Measurements from ENCODE around the gene ABTB2. TPM values are rescaled to one million over a fixed set of nuclear protein-coding genes. Genes with fewer than 3 reads are reported as not detected.

Gene ABTB2
- total and polyA plus RNA-seq, 9 of the 15 experiments (the other 6 are each of a cell fraction or from before 2014, with no cell fraction given), result 0.03 to 0.18 (median 0.12) TPM; not detected in 2

GRCh38 chr11:34162493-34162820 lies 195.4 kb downstream of the ABTB2 start:
- WGBS (ENCODE audit: insufficient coverage, low coverage, missing lambda C conversion rate), result 46% methylated on average over 16 of the region's 17 CpGs
- BruUV-seq (replicated peaks), result no TSS peak
- no peak overlapping the region for H3K4me2 ChIP-seq (ENCODE audit: insufficient read depth, low read length)
- no peaks in the 10 kb centered on the region for H3K9me1 ChIP-seq (ENCODE audit: control insufficient read depth, insufficient read depth, low read length)
- ATAC-seq, result no peak
- no peak for DNase-seq (ENCODE audit: extremely low read depth in 1 of 4, low spot score in 3 of 4)
- H3K9ac ChIP-seq (ENCODE audit: insufficient read depth in 1 of 2, low read depth in 2 of 2, low read length in 2 of 2), result peak overlapping the region in 1 of 2 experiments; percentile 68; a peak in 2 of 4 replicates
- no peak overlapping the region for H3K4me3 ChIP-seq
- H3K9me3 ChIP-seq (replicated peaks; ENCODE audit: control insufficient read depth, insufficient read depth, low read depth, low read length), result no peaks in the 10 kb centered on the region
- peaks cover 12% of the 10 kb centered on the region for H4K20me1 ChIP-seq (replicated peaks; ENCODE audit: control insufficient read depth, insufficient read depth, low read length)
- H3K4me1 ChIP-seq (replicated peaks in 1 of 2; ENCODE audit: control insufficient read depth in 2 of 2, insufficient read depth in 2 of 2, low read length in 2 of 2), result peaks cover 8 to 16% of the 10 kb centered on the region in 2 experiments; a peak in 4 of 5 replicates
- H3K27ac ChIP-seq (ENCODE audit: extremely low read depth, low read depth, low read length), result no peak overlapping the region
- no peaks in the 10 kb centered on the region for H3K79me2 ChIP-seq (ENCODE audit: control insufficient read depth, insufficient read depth, low read length)
- H3K36me3 ChIP-seq (ENCODE audit: control insufficient read depth, insufficient read depth, low read length), result no peaks in the 10 kb centered on the region
- no peak for TF ChIP-seq ILF3 (IDR thresholded peaks at IDR 0.05; ENCODE audit: borderline replicate concordance)
- no peak for TF ChIP-seq KAT7 (CRISPR knock-in tag; IDR thresholded peaks at IDR 0.05; ENCODE audit: borderline replicate concordance)
- TF ChIP-seq ZNF253 (CRISPR knock-in tag; conservative IDR thresholded peaks at IDR 0.05), result no peak
- TF ChIP-seq TEAD2 (tag; IDR thresholded peaks at IDR 0.05), result no peak
- no peak for TF ChIP-seq NR2C2 (CRISPR knock-in tag; IDR thresholded peaks at IDR 0.05)
- TF ChIP-seq NR2C2 (tag; IDR thresholded peaks at IDR 0.05), result no peak
- no peak for TF ChIP-seq CBX5 (IDR thresholded peaks at IDR 0.05; ENCODE audit: borderline replicate concordance, low read depth)
- TF ChIP-seq ZSCAN29 (IDR thresholded peaks at IDR 0.05), result no peak
- TF ChIP-seq HDAC8 (tag; IDR thresholded peaks at IDR 0.05), result no peak
- TF ChIP-seq CBFA2T2 (conservative IDR thresholded peaks at IDR 0.05), result no peak
- TF ChIP-seq MAFK (IDR thresholded peaks at IDR 0.05; ENCODE audit: low read length), result no peak
- no peak for TF ChIP-seq GABPB1 (CRISPR knock-in tag; IDR thresholded peaks at IDR 0.05)
- TF ChIP-seq TGIF2 (CRISPR knock-in tag; IDR thresholded peaks at IDR 0.05), result no peak
- TF ChIP-seq PHF20 (IDR thresholded peaks at IDR 0.05; ENCODE audit: partially characterized antibody), result no peak
- TF ChIP-seq THAP7 (CRISPR knock-in tag; IDR thresholded peaks at IDR 0.05), result no peak
- no peak for TF ChIP-seq HEY1 (CRISPR knock-in tag; IDR thresholded peaks at IDR 0.05; ENCODE audit: borderline replicate concordance)
- no peak for TF ChIP-seq NELFE (IDR thresholded peaks at IDR 0.05; ENCODE audit: insufficient read depth, insufficient read length)
- TF ChIP-seq HOXB6 (CRISPR knock-in tag; IDR thresholded peaks at IDR 0.05; ENCODE audit: borderline replicate concordance), result no peak
- peaks cover 13 to 48% of the 10 kb centered on the region in 2 experiments; a peak in 4 of 5 replicates for H3K27me3 ChIP-seq (ENCODE audit: control insufficient read depth in 2 of 2, insufficient read depth in 2 of 2, low read length in 2 of 2)
- intact Hi-C loops (cut with micrococcal nuclease), result no loop called here
- ChIA-PET POLR2A (no interaction called here), CTCF (ENCODE audit: low intra/inter-chr PET ratio) (no interaction called here)
- H2AFZ ChIP-seq (ENCODE audit: low read depth, low read length), result no peak overlapping the region
- FAIRE-seq, result no peak
- in situ Hi-C loops (cut with MboI), result loop anchor here (25.0 kb wide), 1 partner anchor 325 kb away; no protein-coding TSS in a partner anchor

All from K562 (cell line).